ENCODE results near the gene ATF6B.
"Not testable (repeated sequence)": the region's sequence is repeated elsewhere in the genome, so short reads cannot be mapped to it uniquely, and the experiment has no call there.

Gene ATF6B

DNA sequence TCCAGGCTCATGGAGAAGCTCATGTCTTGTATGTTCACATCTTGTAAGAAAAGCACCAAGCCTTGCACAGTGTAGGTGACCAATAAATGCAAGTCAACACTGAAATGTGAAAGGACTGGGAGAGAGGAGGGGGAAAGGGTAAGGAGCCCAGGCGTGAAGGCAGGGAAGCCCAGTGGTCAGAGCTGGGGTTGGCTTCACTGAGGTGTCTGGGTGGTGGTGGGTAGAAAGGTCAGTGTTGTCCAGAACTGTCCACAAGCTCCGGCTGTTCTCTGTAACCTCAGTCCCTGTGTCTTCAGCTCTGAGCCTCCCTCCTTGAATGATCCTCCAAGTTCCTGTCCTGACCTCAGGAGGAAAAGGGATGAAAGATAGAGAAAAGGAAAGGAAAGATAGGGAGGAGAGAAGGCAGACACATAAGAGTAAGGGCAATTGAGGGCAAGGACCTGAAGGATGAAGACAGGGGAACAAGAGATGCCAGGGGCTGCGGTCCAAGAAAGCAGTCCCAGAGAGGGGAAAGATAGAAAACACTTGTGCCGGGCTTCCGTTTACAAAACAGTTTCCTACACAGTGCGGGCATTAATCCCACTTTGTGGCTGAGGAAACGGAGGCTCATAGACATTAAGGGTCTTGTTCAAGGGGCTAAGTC, 16.5 kb downstream of the ATF6B start:
- no peak for DNase-seq (ENCODE audit: low read depth)
- H3K4me3 ChIP-seq (ENCODE audit: low read depth, low read length), result no peak overlapping the region

GRCh38 chr6:32110632-32111031, 17.4 kb downstream of the ATF6B start:
- no peak overlapping the region for H3K4me3 ChIP-seq (ENCODE audit: low read depth, low read length)
- DNase-seq (ENCODE audit: low read depth), result no peak

DNA sequence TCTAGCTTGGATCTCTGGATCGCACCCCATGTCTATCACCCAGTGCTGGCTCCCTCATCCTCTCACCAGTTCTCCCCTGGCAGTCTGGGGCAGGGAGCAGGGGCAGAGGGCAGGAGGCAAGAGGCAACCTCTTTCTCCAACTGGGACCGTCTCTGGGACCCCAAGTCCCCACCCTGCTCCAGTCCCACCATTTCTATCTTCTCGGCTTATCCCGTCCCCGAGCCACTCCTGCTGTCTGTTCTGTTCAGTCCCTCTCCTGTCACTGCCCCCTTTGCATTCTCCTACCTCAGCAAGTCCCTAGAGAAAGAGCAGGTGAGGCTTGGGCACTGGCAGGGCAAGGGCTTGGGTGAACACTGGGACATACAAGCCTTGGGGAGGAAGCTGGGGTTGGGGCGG, 18.3 kb downstream of the ATF6B start:
- no peak for DNase-seq (ENCODE audit: low read depth)
- H3K4me3 ChIP-seq (ENCODE audit: low read depth, low read length), result no peak overlapping the region

- no peak within 1 kb of the TSS for H3K4me3 ChIP-seq (ENCODE audit: low read depth, low read length)
- no peak for DNase-seq (ENCODE audit: low read depth)
Observed at GRCh38 chr6:32109114-32109764, 18.8 kb downstream of the ATF6B start, which contains the start of gene TNXB. TSS of gene TNXB (minus strand) at chr6:32109338. CDS start at chr6:32098198, 11,140 bp downstream.

- DNase-seq (ENCODE audit: low read depth), result no peak
- H3K4me3 ChIP-seq (ENCODE audit: low read depth, low read length), result no peak overlapping the region
Observed at GRCh38 chr6:32108727-32109113, 19.3 kb downstream of the ATF6B start.

DNA sequence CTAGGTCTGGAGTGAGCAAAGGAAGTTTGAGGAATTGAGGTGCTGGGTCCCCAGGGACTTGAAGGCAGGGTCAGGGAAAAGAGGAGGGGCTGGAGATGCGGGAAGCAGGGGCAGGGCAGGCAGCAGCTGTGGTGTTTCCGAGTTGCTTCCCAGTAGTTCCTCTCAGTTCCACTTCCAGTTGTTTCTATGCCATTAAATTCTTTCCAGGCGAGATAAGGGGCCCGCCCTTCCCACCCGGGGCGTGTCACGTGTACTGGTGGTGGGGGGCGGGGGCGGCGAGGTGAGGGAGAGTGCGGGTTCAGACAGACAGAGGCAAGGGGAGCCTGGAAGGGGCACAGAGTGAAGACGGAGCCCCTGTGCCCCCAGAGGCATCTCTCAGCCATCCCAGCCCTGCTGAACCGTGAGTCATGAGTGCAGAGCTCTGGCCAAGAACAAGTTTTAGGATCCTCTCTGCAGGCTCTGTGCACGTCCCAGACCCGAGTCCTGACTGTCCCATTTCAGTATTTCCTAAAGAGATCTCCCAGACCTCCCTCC, 19.9 kb downstream of the ATF6B start:
- H3K4me3 ChIP-seq (ENCODE audit: low read depth, low read length), result no peak overlapping the region
- DNase-seq (ENCODE audit: low read depth), result no peak

- DNase-seq (ENCODE audit: low read depth), result no peak
- H3K4me3 ChIP-seq (ENCODE audit: low read depth, low read length), result no peak overlapping the region
Observed at GRCh38 chr6:32107406-32107805, 20.6 kb downstream of the ATF6B start.

GRCh38 chr6:32105433-32105832, 22.6 kb downstream of the ATF6B start:
- no peak for DNase-seq (ENCODE audit: low read depth)

DNA sequence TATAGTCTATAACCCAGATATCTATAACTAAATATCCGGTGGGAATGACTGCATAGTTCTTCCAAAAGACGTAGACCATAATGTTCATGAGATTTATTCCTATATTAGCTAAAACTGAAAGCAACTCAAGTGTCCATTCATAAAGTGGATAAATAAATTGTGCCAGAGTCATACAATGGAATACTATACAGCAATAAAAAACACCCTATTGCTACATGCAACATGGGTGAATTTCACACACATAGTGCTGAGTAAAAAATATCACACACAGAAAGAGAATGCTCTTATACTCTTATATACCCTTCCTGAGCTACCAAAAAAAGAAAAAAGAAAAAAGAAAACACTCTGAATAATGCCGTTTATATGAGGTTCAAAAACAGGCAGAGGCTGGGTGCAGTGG, 25.8 kb downstream of the ATF6B start:
- no peak overlapping the region for H3K4me3 ChIP-seq (ENCODE audit: low read depth, low read length)
- no peak for DNase-seq (ENCODE audit: low read depth)

More at GRCh38 chr6:32105433-32105832, 22.6 kb downstream of the ATF6B start:
- H3K4me3 ChIP-seq (ENCODE audit: low read depth, low read length), result no peak overlapping the region

DNA sequence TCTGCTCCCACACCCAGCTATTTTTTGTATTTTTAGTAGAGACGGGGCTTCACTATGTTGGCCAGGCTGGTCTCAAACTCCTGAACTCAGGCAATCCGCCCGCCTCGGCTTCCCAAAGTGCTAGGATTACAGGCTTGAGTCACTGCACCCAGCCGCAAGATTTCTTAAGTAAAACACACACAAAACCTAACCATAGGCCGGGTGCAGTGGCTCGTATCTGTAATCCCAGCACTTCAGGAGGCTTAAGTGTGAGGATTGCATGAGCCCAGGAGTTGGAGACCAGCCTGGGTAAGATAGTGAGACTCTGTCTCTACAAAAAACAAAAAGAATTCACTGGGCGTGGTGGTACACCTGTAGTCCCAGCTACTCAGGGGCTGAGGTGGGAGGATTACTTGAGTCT, 27.8 kb downstream of the ATF6B start:
- not testable (repeated sequence) for DNase-seq (ENCODE audit: low read depth); H3K4me3 ChIP-seq (ENCODE audit: low read depth, low read length)

- no peak for DNase-seq (ENCODE audit: low read depth)
- H3K4me3 ChIP-seq (ENCODE audit: low read depth, low read length), result no peak overlapping the region
Observed at GRCh38 chr6:32097364-32097763, 30.7 kb downstream of the ATF6B start.

GRCh38 chr6:32096394-32097258, 31.4 kb downstream of the ATF6B start:
- no peak for DNase-seq (ENCODE audit: low read depth)
- H3K4me3 ChIP-seq (ENCODE audit: low read depth, low read length), result no peak overlapping the region

DNA sequence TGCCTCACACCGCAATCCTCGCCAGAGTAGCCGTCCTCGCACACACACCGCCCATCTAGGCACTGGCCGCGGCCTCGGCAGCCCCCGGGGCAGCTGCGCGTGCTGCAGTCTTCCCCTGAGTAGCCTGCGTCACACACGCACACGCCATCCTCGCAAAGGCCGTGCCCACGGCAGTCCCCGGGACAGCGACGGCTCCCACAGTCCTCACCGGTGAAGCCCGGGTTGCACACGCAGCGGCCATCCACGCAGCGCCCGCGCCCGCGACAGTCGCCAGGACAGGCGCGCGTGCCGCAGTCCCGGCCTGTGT, 32.0 kb downstream of the ATF6B start:
- no peak overlapping the region for H3K4me3 ChIP-seq (ENCODE audit: low read depth, low read length)
- DNase-seq (ENCODE audit: low read depth), result no peak

DNA sequence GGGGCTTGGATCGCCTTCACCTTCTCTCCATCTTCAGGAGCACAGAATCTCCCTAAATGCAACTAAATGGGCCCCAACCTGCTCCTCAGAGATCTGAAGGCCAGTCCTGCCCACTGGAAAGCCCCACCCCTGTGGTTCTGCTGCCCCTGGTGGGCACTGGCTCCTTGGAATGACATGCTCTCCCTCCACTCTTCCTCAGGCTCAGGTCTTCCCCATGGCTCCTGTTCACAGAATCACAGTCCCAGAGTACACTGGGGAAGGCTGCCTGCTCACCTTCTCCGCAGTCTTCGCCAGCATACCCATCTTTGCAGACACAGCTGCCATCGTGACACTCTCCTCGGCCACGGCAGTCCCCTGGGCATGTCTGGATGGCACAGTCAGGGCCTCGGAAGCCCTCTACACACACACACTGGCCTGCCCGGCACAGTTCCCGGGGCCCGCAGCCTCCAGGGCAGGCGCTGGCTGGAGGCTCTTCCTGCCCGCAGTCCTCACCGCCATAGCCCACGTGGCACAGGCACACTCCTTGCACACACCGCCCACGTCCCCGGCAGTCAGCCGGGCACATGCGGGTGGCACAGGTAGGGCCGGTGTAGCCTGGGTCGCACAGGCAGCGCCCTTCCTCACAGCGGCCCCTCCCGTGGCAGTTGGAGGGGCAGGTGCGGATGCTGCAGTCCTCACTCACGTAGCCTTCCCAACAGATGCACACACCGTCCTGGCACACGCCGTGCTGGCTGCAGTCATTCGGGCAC, 32.5 kb downstream of the ATF6B start:
- no peak for DNase-seq (ENCODE audit: low read depth)
- H3K4me3 ChIP-seq (ENCODE audit: low read depth, low read length), result no peak overlapping the region

- no peak overlapping the region for H3K4me3 ChIP-seq (ENCODE audit: low read depth, low read length)
- DNase-seq (ENCODE audit: low read depth), result no peak
Observed at GRCh38 chr6:32092760-32093497, 35.1 kb downstream of the ATF6B start.

DNA sequence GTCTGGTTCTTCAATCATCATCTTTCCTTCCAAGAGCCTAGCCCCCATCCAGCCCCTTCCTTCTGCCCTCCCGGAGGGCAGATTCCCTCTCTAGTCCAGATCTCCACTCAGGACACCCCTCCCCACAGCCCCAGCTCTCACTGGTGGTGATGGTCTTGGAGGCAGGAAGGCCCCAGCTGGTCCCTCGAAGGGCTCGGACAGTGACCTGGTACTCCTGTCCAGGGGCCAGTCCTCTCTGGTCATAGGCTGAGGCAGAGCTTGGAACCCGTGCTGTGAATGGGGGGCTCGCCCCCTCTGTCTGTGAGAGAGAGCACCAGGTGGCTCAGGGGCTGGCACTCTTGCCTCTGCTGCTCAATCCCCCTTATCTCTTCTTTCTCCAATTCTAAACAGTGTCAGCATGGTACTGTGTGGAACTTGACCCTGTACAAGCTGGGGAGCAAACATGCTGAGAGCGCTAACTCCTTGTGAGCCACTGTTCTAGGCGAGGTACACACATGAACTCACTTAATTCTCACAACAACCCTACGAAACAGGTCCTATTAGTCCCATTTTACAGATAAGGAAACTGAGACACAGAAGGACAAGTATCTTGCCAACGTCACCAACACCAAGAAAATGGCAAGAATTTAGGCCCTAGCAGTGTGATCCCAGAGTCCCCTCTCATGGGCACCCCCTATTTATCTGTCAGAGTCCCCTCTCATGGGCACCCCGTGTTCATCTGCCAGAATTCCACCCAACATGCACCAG, 38.8 kb downstream of the ATF6B start:
- no peak overlapping the region for H3K4me3 ChIP-seq (ENCODE audit: low read depth, low read length)
- DNase-seq (ENCODE audit: low read depth), result no peak

- no peak for DNase-seq (ENCODE audit: low read depth)
- no peak overlapping the region for H3K4me3 ChIP-seq (ENCODE audit: low read depth, low read length)
Observed at GRCh38 chr6:32088487-32089049, 39.5 kb downstream of the ATF6B start.
